T-helper 2 cell (primary cell): ENCODE results near the gene SRSF2.
"Not testable (repeated sequence)": the region's sequence is repeated elsewhere in the genome, so short reads cannot be mapped to it uniquely, and the experiment has no call there.

Experiments
- DNase-seq, 5 experiments: peaks; one replicate each; pipeline versions ENCODE4 v3.0.0 to v3.0.0-alpha.2; 2012 to 2022
- total RNA-seq, 2 donors: gene quantifications; one replicate each; lab custom pipeline; 2026; lab: John Stamatoyannopoulos, UW

The SRSF2 gene
- total RNA-seq, result 767 to 981 reads per million in 2 donors

GRCh38 chr17:76737082-76737675, at the start of gene SRSF2:
SRSF2 (minus strand) TSS chr17:76737331; CDS start chr17:76737160, 171 bp downstream.
- peak; percentile 97 to 100 (median 98) for DNase-seq

GRCh38 chr17:76784926-76785325, 47.8 kb upstream of the SRSF2 start:
- no peak for DNase-seq

GRCh38 chr17:76783146-76783545, 46.0 kb upstream of the SRSF2 start:
- DNase-seq, result no peak

GRCh38 chr17:76781056-76781982, 44.2 kb upstream of the SRSF2 start:
- DNase-seq, result peak in 1 of 5 experiments; percentile 5

GRCh38 chr17:76775021-76775600, 38.0 kb upstream of the SRSF2 start:
- DNase-seq, result no peak

GRCh38 chr17:76772842-76773525, 35.9 kb upstream of the SRSF2 start:
- DNase-seq, result peak; percentile 12 to 81 (median 54)

- DNase-seq, result no peak
Measured at GRCh38 chr17:76758570-76758969, 21.4 kb upstream of the SRSF2 start.

- no peak for DNase-seq
Measured at GRCh38 chr17:76757256-76757655, 20.1 kb upstream of the SRSF2 start.

- DNase-seq, result no peak
Measured at GRCh38 chr17:76755285-76755684, 18.2 kb upstream of the SRSF2 start.

GRCh38 chr17:76753061-76753961, 16.2 kb upstream of the SRSF2 start:
- peak in 3 of 5 experiments; percentile 10 to 52 (median 39) for DNase-seq

- DNase-seq, result peak in 2 of 5 experiments; percentile 44 to 79
Measured at GRCh38 chr17:76752006-76752405, 14.9 kb upstream of the SRSF2 start.

- DNase-seq, result no peak
Measured at GRCh38 chr17:76751416-76751993, 14.4 kb upstream of the SRSF2 start.

GRCh38 chr17:76748657-76749056, 11.5 kb upstream of the SRSF2 start:
- no peak for DNase-seq

GRCh38 chr17:76747716-76748363, 10.7 kb upstream of the SRSF2 start:
- DNase-seq, result no peak

- not testable (repeated sequence) for DNase-seq
Measured at GRCh38 chr17:76745785-76746184, 8.7 kb upstream of the SRSF2 start.

GRCh38 chr17:76744747-76745146, 7.6 kb upstream of the SRSF2 start:
- no peak for DNase-seq

- no peak for DNase-seq
Measured at GRCh38 chr17:76742958-76743357, 5.8 kb upstream of the SRSF2 start.

GRCh38 chr17:76740329-76741118, 3.4 kb upstream of the SRSF2 start:
- DNase-seq, result no peak

- DNase-seq, result not testable (repeated sequence)
Measured at GRCh38 chr17:76739568-76740115, 2.5 kb upstream of the SRSF2 start.

- no peak for DNase-seq
Measured at GRCh38 chr17:76738468-76738850, 1.3 kb upstream of the SRSF2 start.
